GM12801 (cell line): Measurements from ENCODE around the gene KRT15.

Experiments
- CTCF ChIP-seq: IDR thresholded peaks from one replicate; pipeline ENCODE4 v1.5.1; 2011; ENCODE audit warnings: control low read depth; ENCODE audit not compliant: insufficient read length; ENCODE audit errors: extremely low read depth

KRT15 gene

GRCh38 chr17:41480136-41480535, 38.6 kb downstream of the KRT15 start:
- TF ChIP-seq CTCF = no peak

- no peak for TF ChIP-seq CTCF
Measured at GRCh38 chr17:41478237-41478636, 40.5 kb downstream of the KRT15 start.

GRCh38 chr17:41476866-41477815, 41.5 kb downstream of the KRT15 start:
- TF ChIP-seq CTCF = no peak

GRCh38 chr17:41475421-41475820, 43.3 kb downstream of the KRT15 start:
- TF ChIP-seq CTCF = no peak

GRCh38 chr17:41474863-41475262, 43.8 kb downstream of the KRT15 start:
- no peak for TF ChIP-seq CTCF

GRCh38 chr17:41468346-41468745, 50.3 kb downstream of the KRT15 start:
- TF ChIP-seq CTCF = no peak

GRCh38 chr17:41467561-41467960, 51.1 kb downstream of the KRT15 start:
- TF ChIP-seq CTCF = no peak
